HG03460 (cell line): ENCODE measurements around the gene CNTNAP5.
"Not testable (repeated sequence)": the region's sequence is repeated elsewhere in the genome, so short reads cannot be mapped to it uniquely, and the experiment has no call there.

Experiments
- ATAC-seq: cut with Tn5 transposase; IDR thresholded peaks from one replicate; pipeline ENCODE4 v1.9.1; 2021; ENCODE audit not compliant: unreplicated experiment

Gene CNTNAP5

GRCh38 chr2:124407836-124408534 lies 382.9 kb downstream of the CNTNAP5 start:
- ATAC-seq, result not testable (repeated sequence)

GRCh38 chr2:124424074-124424473 lies 399.0 kb downstream of the CNTNAP5 start:
- no peak for ATAC-seq

- ATAC-seq, result no peak
Measured at GRCh38 chr2:124426122-124426521, 401.0 kb downstream of the CNTNAP5 start.

GRCh38 chr2:124426625-124427024 lies 401.5 kb downstream of the CNTNAP5 start:
- ATAC-seq, result no peak

GRCh38 chr2:124437811-124438210 lies 412.7 kb downstream of the CNTNAP5 start:
- ATAC-seq, result no peak

GRCh38 chr2:124450481-124450880 lies 425.4 kb downstream of the CNTNAP5 start:
- ATAC-seq, result no peak

DNA sequence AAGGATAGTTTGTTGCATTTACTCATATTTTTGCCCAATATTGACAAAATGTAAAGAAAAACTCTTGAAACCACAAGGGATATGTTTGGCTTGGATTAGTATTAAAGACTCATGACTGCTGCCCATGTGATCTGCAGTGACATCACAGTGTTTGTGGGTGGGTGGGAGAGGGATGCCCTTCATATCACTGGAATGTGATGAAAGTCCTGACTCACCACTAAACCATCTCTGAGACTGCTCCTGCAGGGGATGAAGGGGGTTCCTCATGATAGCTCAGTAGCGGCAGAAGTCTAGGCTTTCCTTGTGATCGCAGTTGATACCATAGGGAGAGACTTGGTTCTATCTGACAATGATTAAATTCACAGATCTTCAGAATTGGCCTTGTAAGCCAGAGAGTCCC lies 451.2 kb downstream of the CNTNAP5 start:
- no peak for ATAC-seq

DNA sequence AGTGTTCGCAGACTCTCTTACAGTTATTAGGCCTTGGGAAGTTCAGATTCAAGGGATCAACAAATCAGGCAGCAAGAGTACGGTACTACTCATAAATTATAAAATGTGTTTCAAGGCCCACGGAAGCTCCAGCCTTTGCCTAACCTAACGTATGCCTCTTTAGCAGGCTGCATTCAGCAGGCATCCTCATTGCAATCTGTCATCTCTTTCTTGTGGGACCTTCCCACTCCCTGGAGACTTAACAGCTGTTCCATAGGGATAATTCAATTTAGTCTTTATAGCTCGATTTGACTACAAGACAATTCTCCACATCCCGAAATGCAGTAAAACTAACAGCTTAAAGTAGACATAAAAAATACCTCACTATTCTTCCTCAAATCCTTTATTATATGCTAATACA lies 453.7 kb downstream of the CNTNAP5 start:
- no peak for ATAC-seq

GRCh38 chr2:124480958-124481357 lies 455.9 kb downstream of the CNTNAP5 start:
- no peak for ATAC-seq

DNA sequence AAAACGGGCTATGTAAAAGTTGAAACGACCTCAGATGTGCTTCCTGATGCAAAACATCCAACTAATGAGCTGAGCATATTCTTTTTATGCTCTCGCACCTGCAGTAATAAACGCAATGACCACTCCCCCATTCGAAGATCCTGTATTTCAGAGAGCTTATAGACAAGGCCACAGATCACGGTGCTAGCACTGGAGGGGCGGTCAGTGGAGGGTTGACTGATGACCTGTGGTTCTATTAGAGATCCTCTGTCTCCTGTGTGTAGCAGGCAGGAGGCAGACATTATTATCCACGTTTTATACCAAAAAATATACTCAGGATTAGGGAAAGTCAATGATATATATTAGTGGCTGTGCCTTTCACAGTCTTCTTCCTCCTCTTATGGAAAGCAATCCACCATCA lies 457.0 kb downstream of the CNTNAP5 start:
- ATAC-seq, result no peak

- no peak for ATAC-seq
Measured at GRCh38 chr2:124482551-124482950, 457.5 kb downstream of the CNTNAP5 start.

- no peak for ATAC-seq
Measured at GRCh38 chr2:124485659-124486058, 460.6 kb downstream of the CNTNAP5 start.

DNA sequence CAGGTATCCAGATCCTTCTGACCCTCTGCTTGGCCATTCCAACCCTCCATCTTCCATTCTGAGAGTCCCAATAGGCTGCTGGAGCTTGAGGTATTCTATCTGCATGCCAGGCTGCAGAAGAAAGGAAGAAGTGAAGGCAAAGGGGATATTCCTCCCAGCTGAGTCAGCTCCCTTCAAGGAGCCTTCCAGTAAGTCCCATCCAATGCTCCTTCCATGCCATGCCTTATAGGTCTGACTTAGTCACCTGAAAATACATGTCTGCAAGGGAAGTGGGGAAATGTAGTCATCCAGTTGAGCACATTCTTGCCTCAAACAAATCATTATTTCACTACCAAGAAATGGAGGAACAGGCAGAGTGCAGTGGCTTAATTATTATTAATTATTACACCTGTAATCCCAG lies 464.6 kb downstream of the CNTNAP5 start:
- no peak for ATAC-seq

GRCh38 chr2:124501575-124502152 lies 476.6 kb downstream of the CNTNAP5 start:
- ATAC-seq, result no peak

GRCh38 chr2:124514236-124514635 lies 489.1 kb downstream of the CNTNAP5 start:
- ATAC-seq, result no peak

- no peak for ATAC-seq
Measured at GRCh38 chr2:124520953-124521352, 495.9 kb downstream of the CNTNAP5 start.

- ATAC-seq, result no peak
Measured at GRCh38 chr2:124523096-124523495, 498.0 kb downstream of the CNTNAP5 start.

DNA sequence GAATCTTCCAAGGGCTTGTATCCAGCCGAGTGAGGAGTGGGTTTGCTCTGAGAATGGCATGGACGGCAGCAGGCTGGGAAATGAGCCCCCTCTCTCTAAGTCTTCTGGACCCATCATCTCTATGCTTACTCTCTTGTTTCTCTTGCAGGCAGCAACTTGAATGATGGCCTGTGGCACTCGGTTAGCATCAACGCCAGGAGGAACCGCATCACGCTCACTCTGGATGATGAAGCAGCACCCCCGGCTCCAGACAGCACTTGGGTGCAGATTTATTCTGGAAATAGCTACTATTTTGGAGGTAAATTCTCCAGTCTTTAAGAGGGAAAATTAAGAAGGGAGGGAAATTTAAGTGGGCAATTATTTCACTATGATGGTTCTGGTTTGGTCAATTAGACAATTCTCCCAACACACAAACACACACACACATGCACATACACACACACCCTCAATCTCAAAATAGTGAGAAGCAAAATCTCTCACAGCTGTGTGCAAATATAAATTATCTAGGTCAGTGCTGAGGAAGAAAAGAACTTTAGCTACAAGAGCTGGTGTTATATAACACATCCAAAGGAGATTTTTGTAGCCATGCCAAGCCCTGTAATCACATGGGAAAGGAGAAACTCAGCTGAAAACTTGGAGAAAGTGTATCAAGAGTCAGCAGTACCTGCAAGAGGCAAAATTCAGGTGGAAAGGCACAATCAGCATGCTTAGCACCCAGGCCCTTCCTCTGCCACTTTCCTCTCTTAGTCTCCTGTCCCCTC lies 499.2 kb downstream of the CNTNAP5 start:
- ATAC-seq, result no peak

GRCh38 chr2:124526221-124526620 lies 501.1 kb downstream of the CNTNAP5 start:
- ATAC-seq, result no peak

GRCh38 chr2:124530203-124530602 lies 505.1 kb downstream of the CNTNAP5 start:
- no peak for ATAC-seq

GRCh38 chr2:124533226-124533954 lies 508.3 kb downstream of the CNTNAP5 start:
- ATAC-seq, result no peak
